Fibroblast of lung (primary cell): ENCODE measurements around the gene MMP11.

Source experiments
- CTCF ChIP-seq, 2 donors: IDR thresholded peaks in 1 of 2; conservative IDR thresholded peaks in 1 of 2; 1 replicate in 1 of 2; 2 replicates in 1 of 2; pipeline ENCODE4 v1.5.1; 2011 to 2012; ENCODE audit warnings: low read length in 2 of 2, control low read depth in 1 of 2, inconsistent platforms in 1 of 2, low read depth in 1 of 2, mild to moderate bottlenecking in 1 of 2
- EZH2 ChIP-seq: IDR thresholded peaks from 2 replicates; pipeline ENCODE4 v1.5.1; 2012; ENCODE audit warnings: low read length, control low read depth, mild to moderate bottlenecking; ENCODE audit errors: missing control alignments

- TF ChIP-seq CTCF (conservative IDR thresholded peaks at IDR 0.05 in 1 of 2, IDR thresholded peaks at IDR 0.05 in 1 of 2; ENCODE audit: low read depth in 1 of 2, low read length in 2 of 2) (no peak), EZH2 (no peak)
Measured at GRCh38 chr22:23754980-23755636, 17.5 kb upstream of the MMP11 start.
